Measurements from ENCODE around the gene TAB2.
"Not testable (repeated sequence)": the region's sequence is repeated elsewhere in the genome, so short reads cannot be mapped to it uniquely, and the experiment has no call there.

Gene TAB2

DNA sequence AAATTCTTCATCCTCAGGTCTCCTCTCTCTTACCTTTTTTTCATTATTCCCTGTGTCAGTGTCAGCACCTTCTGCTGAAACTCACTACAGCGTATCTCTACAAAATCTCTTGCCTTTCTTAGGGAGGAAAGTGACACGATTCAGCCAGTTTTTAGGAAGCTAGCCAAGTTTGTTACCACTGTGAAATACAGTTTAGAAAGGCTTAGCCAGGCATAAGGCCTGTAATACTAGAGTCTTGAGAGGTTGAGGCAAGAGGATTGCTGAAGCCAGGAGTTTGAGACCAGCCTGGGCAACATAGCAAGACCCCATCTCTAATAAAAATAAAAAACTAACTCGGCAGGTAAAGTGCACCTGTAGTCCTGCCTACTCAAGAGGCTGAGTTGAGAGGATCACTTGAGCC is 16.7 kb downstream of the TAB2 start:
- peak; percentile 55 for DNase-seq

GRCh38 chr6:149334682-149335160 is 17.2 kb downstream of the TAB2 start:
- DNase-seq, result peak; percentile 79

GRCh38 chr6:149335924-149336608 is 18.6 kb downstream of the TAB2 start:
- peak; percentile 55 for DNase-seq

- DNase-seq, result no peak
These were observed 19.1 kb downstream of the TAB2 start for GRCh38 chr6:149336609-149336928.

GRCh38 chr6:149337320-149337719 is 19.8 kb downstream of the TAB2 start:
- no peak for DNase-seq

- DNase-seq, result no peak
These were observed 22.7 kb downstream of the TAB2 start for GRCh38 chr6:149340200-149340599.

DNA sequence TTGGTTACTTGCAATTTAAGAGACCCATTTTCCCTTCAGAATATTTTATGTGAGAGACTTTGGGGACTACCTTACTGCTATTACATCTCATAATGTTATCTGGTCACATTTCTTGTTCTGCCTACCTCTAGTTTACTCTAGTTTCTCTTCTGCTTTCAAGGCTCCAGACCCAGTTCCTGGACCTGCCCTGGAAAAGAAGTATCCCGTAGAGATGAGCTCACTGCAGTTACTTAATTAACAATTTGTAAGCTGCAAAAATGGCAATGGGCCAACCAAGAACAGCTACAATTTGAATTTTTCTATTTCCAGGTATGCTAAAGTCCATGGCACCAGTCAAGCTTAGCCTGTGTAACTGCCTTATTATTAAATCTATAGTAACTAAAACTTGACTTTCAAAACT is 25.0 kb downstream of the TAB2 start:
- no peak for DNase-seq

GRCh38 chr6:149343501-149343900 is 26.0 kb downstream of the TAB2 start:
- no peak for DNase-seq

GRCh38 chr6:149346078-149346477 is 28.6 kb downstream of the TAB2 start:
- no peak for DNase-seq

DNA sequence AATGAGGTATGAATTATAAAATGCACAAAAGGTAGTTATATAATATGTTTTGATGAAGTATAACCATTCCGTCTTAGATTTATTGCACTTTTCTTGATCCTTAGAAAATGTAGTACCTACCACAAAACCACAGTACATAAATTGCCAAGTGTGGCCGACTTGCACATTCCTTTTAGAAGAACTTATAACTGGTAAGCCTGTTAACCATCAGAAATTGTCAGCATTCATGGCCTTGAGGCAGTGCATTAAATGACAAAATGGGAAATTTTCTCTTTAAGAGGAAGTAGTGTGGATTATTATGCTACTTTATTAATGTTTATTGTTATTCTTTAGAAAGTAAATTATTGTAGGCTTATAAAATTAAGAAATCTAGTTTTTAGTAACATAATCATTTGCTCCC is 29.6 kb downstream of the TAB2 start:
- peak; percentile 36 for DNase-seq

DNA sequence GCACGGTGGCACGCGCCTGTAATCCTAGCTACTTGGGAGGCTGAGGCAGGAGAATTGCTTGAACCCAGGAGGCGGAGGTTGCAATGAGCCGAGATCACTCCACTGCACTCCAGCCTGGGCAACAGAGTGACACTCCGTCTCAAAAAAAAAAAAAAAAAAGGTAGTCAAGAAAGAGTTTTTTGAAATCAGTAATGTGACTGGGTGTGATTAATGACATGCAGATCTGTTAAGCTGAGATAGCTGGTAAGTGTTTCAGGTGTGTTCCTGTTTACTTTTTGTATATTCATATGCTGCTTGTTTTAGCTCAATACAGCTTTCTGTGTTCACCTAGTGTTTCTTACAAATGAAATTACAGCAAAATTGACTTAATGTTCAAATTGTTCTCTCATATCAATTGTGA is 31.8 kb downstream of the TAB2 start:
- not testable (repeated sequence) for DNase-seq

DNA sequence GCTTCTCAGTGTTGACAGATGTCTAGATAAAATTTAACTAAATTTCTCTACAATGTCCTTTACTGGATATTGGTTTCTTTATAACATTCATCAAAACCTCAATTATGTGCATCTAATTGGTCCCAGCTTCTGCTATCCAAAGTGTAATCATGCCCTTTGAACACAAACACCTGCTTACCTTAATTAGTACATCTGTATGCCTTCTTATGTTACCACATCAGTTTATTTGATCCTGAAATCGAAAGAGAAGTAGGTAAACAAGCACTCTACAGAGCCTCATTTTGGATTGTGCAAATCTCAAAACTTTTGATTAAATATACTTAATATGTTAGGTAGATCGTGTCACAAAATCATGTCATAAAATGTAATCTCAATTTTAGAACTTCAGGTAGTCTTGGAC is 36.5 kb downstream of the TAB2 start:
- no peak for DNase-seq

DNA sequence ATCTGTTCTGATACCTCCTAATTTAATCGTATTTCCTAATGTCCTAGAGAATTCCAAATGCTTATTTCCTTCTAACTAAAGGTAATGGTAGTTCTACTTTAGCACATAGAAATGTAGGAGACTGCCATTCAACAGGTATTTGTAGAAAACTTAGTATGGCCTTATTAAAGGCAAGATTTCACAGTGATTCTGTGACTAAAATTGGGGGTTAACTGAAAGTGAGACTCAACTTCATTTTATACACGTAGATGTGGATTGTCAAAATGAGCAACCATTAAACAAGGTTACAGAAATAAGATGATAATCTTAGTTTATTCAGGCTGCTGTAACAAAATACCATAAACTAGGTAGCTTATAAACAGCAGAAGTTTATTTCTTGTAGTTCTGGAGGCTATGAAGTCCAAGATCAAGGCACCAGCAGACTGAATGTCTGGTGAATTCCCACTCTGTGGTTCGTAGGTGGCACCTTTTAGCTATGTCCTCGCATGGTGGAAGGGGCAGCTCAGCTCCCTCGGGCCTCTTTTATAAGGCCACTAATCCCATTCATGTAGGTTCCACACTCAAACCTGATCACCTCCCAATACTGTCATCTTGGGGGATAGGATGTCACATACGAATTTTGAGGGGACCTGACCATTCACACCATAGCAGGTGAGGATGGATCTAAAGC is 38.7 kb downstream of the TAB2 start:
- no peak for DNase-seq

- DNase-seq, result peak; percentile 12
These were observed 40.4 kb downstream of the TAB2 start for GRCh38 chr6:149357726-149358538.

- no peak for DNase-seq
These were observed 41.9 kb downstream of the TAB2 start for GRCh38 chr6:149359440-149359839.

- DNase-seq, result no peak
These were observed 43.0 kb downstream of the TAB2 start for GRCh38 chr6:149360536-149360935.

DNA sequence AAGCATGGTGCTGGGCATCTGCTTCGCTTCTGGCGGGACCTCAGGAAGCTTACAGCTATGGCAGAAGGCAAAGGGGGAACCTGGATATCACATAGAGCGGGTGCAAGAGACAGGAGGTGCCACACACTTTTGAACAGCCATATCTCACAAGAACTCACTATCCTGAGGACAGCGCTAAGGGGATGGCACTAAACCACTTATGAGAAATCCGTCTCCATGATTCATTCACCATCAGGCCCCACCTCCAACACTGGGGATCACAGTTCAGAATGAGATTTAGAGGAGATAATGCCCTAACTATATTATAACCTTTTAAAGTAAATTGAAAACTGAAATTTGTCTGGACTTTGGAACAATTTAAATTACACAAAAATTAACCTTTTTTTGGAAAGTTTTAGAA is 44.8 kb downstream of the TAB2 start:
- no peak for DNase-seq

DNA sequence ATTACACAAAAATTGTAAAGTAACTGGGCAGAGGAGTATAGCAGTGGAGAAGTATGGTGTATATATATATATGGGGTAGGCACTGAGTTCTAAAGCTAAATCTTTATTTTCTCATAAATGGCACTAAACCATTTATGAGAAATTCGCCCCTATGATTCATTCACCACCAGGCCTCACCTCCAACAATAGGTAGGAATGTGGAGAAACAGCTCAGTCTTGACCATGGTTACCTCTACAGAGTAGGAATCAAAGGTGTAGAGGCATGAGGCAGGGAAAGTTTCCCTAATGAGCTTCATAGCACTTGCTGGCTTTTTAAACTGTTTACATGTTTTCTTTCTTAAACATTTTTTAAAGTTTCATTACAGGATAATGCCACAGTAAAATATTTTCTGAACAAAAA is 45.6 kb downstream of the TAB2 start:
- DNase-seq, result no peak

GRCh38 chr6:149364557-149364956 is 47.0 kb downstream of the TAB2 start:
- DNase-seq, result no peak

- DNase-seq, result no peak
These were observed 47.7 kb downstream of the TAB2 start for GRCh38 chr6:149365197-149365596.

DNA sequence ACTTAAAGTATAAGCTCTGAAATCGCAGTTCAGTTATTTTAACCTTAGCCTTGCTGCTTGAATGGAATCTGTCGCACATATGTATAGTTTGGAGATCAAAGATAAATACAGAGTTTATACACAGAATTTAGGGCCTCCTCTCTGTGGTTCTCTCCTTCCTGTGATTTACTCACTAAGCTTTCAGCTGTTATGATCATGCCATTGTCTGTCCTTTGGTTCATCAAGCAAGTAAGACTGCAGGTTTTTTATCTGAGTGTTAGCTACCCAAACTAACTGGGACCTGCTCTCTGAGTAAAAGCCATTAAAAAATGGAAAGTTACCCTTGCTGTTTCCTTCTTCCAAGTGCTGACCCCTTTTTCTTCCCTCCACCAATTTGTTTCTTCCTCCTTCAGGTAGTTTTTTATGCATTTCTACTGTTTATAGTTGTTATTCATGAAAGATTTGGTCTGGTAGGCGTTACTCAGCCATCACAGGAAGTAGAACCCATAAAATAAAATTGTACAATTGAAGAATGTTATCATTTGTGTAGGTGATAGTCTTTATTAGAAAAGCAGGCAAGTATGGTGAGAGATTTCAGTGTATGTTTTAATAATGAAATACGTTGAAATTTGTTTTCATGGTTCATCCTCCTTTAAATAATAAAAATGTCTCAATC is 48.9 kb downstream of the TAB2 start:
- DNase-seq, result no peak

DNA sequence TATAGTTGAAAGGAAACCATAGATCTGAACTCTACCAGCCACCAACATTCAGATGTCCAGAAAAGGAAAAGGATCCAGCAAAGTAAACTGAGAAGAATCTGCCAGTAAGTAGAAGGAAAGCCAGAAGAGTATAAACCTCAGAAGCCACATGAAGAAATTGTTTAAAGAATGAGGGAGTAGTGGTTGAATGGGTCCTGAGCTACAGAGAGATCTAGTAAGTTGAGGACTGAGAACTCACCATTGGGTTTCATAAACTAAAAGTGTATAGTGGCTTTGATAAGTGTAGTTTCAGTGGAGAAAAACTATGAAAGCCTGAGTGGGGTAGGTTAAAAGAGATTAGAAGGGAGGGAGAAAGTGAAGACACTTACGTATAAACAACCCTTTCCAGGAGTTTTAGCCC is 50.6 kb downstream of the TAB2 start:
- no peak for DNase-seq

- no peak for DNase-seq
These were observed 53.6 kb downstream of the TAB2 start for GRCh38 chr6:149371154-149371553.

Measured in fibroblast of skin of scalp (primary cell).